Mesendoderm (in vitro differentiated cells): ENCODE results near the gene LELP1.
"Not testable (repeated sequence)": the region's sequence is repeated elsewhere in the genome, so short reads cannot be mapped to it uniquely, and the experiment has no call there.

Experiments
- DNase-seq: peaks from one replicate; pipeline ENCODE4 v3.0.0; 2013
- H2AK5ac ChIP-seq: 2 replicates; pipeline ENCODE4 v1.6.1; 2013; ENCODE audit warnings: low read length, inconsistent platforms
- H2BK120ac ChIP-seq: 2 replicates; pipeline ENCODE4 v1.6.1; 2013; ENCODE audit warnings: low read depth, mild to moderate bottlenecking, low read length, moderate library complexity, mixed read lengths
- H2BK15ac ChIP-seq: replicated peaks from 2 replicates; pipeline ENCODE4 v1.6.1; 2013; ENCODE audit warnings: low read depth, mild to moderate bottlenecking, moderate library complexity
- H2BK5ac ChIP-seq: 2 replicates; pipeline ENCODE4 v1.6.1; 2013; ENCODE audit warnings: low read length, inconsistent platforms
- H3K18ac ChIP-seq: 2 replicates; pipeline ENCODE4 v1.6.1; 2013; ENCODE audit warnings: mild to moderate bottlenecking, low read length, mixed read lengths
- H3K23ac ChIP-seq: one replicate; pipeline ENCODE4 v1.6.1; 2013; ENCODE audit warnings: low read length
- H3K27ac ChIP-seq: 2 replicates; pipeline ENCODE4 v1.5.1; 2013; ENCODE audit warnings: low read depth, mild to moderate bottlenecking, inconsistent platforms, low read length, moderate library complexity
- H3K27me3 ChIP-seq: 2 replicates; pipeline ENCODE4 v1.6.1; 2013; ENCODE audit warnings: low read length, control low read depth, mild to moderate bottlenecking, inconsistent platforms; ENCODE audit not compliant: insufficient read depth, poor library complexity
- H3K36me3 ChIP-seq: 2 replicates; pipeline ENCODE4 v1.6.1; 2013; ENCODE audit warnings: low read length, inconsistent platforms; ENCODE audit not compliant: control insufficient read depth, insufficient read depth
- H3K4ac ChIP-seq: one replicate; pipeline ENCODE4 v1.6.1; 2013; ENCODE audit warnings: low read depth, mild to moderate bottlenecking, low read length, moderate library complexity
- H3K4me1 ChIP-seq: 2 replicates; pipeline ENCODE4 v1.6.1; 2013; ENCODE audit warnings: low read depth, low read length, inconsistent platforms; ENCODE audit not compliant: control insufficient read depth
- H3K4me2 ChIP-seq: 2 replicates; pipeline ENCODE4 v1.6.1; 2013; ENCODE audit warnings: low read length
- H3K4me3 ChIP-seq: 2 replicates; pipeline ENCODE4 v1.5.1; 2013; ENCODE audit warnings: mild to moderate bottlenecking, low read length
- H3K56ac ChIP-seq: one replicate; pipeline ENCODE4 v1.6.1; 2013; ENCODE audit warnings: low read length
- H3K79me1 ChIP-seq: 2 replicates; pipeline ENCODE4 v1.6.1; 2013; ENCODE audit warnings: low read length, inconsistent platforms
- H3K79me2 ChIP-seq: 2 replicates; pipeline ENCODE4 v1.6.1; 2013; ENCODE audit warnings: mild to moderate bottlenecking, low read length; ENCODE audit not compliant: control insufficient read depth, insufficient read depth
- H3K9ac ChIP-seq: 2 replicates; pipeline ENCODE4 v1.6.1; 2013; ENCODE audit warnings: low read length, inconsistent platforms
- H4K5ac ChIP-seq: one replicate; pipeline ENCODE4 v1.6.1; 2013; ENCODE audit warnings: low read length
- H4K8ac ChIP-seq: one replicate; pipeline ENCODE4 v1.6.1; 2013; ENCODE audit warnings: low read depth, mild to moderate bottlenecking, control low read depth, low read length, moderate library complexity
- WGBS: extraction: QIAGEN DNeasy Blood & Tissue Kit; methylation state at CpG from one replicate; pipeline ENCODE4 v1.1.7; 2013; ENCODE audit warnings: low lambda C conversion rate, missing lambda C conversion rate; ENCODE audit not compliant: insufficient coverage; ENCODE audit errors: extremely low coverage; 5-methylcytosine and 5-hydroxymethylcytosine counted together

LELP1 gene

DNA sequence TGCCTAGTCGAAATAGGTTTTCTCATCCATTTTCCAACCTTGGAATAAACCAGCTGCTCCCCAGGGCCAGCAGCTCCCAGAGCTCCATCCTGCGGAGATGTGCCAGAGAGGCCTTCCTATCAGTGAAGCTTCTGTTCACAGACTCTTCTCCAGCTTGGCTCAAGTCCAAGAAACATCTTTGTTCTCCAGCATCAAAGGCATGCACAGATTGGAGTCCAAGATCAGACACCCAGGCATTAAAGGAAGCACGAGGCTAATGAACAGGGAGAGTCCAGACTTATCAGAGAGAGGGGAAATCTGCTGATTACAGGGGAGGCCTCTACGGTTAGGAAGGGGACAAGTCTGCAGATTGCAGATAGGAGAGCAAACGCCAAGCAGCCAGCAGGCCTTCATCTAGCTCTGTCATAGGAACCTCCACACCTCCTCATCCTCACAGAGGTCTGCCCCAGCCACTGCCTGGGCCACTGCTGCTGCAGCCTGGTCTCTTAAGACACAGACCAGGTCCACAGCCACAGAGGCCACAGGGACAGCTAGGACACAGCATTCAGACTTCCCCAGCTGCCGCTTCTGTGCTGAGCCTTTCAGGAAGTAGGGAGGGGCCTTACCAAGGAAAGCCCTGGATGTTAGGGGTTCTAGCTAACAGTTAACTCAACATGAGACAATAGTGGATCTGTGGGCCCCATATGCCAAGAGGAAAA is 17.5 kb downstream of the LELP1 start:
- Histone ChIP-seq H4K5ac (no peak overlapping the region), H3K79me2 (no peaks in the 10 kb centered on the region), H3K23ac (no peak overlapping the region), H3K56ac (no peak overlapping the region), H3K4me3 (no peak overlapping the region), H3K4me2 (no peak overlapping the region), H2AK5ac (no peak overlapping the region), H3K18ac (no peak overlapping the region), H3K36me3 (no peaks in the 10 kb centered on the region), H2BK15ac (no peak overlapping the region), H3K27me3 (no peaks in the 10 kb centered on the region), H3K79me1 (no peaks in the 10 kb centered on the region), H2BK120ac (no peak overlapping the region), H3K4ac (no peak overlapping the region), H2BK5ac (no peak overlapping the region), H3K27ac (no peak overlapping the region), H4K8ac (no peak overlapping the region), H3K4me1 (no peaks in the 10 kb centered on the region), H3K9ac (no peak overlapping the region)
- DNase-seq, result peak; percentile 19
- no CpG with 5 or more reads among the region's 6 CpGs for WGBS

DNA sequence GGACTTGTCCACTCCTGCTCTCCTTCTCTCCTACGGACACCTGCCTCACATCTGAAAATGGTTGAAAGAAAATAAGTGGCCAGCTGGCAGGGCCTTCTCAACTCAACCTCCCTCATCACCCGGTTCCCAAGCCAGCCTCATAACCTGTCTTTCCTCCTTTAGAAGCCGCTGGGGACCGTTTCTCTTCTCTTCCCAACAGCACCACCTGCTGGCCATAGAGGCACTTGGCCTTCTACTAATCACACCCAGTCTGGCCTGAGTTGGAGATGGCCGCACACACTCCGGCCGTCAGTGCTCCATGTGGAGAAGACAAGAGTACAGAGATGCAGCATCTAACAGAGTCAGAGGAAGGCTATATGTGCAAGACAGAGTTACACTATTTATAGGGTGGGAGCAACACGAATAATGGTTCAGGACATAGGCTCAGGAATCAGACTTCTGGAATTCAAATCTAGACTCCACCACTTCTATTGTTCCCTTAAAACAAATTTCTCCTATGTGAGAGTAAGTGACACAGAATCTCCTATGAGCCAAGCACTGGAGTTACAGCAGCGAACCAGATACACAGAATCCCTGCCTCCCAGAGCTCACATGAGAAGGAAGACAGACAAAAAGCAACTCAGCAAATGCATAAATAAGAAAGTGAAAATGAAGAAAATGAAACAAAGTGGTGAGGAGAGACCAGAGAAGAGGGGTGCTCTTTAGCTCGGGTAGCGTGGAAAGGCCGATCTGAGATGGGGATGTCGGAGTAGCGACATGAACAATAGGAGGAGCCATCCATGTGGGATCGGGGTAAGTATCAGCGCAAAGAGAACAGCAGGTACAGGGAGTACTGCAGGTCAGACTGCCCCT is 20.0 kb downstream of the LELP1 start:
- H3K79me1 ChIP-seq, H3K4me3 ChIP-seq, H3K18ac ChIP-seq, H3K79me2 ChIP-seq, H2BK15ac ChIP-seq, H3K4ac ChIP-seq, H4K5ac ChIP-seq, H3K56ac ChIP-seq, H3K4me2 ChIP-seq, H3K4me1 ChIP-seq, H3K27me3 ChIP-seq, H2BK120ac ChIP-seq, H3K9ac ChIP-seq, H3K23ac ChIP-seq, H2AK5ac ChIP-seq, H3K27ac ChIP-seq, H2BK5ac ChIP-seq, H4K8ac ChIP-seq, H3K36me3 ChIP-seq: not testable (repeated sequence)
- peak; percentile 71 for DNase-seq
- WGBS, result no CpG with 5 or more reads among the region's 16 CpGs

DNA sequence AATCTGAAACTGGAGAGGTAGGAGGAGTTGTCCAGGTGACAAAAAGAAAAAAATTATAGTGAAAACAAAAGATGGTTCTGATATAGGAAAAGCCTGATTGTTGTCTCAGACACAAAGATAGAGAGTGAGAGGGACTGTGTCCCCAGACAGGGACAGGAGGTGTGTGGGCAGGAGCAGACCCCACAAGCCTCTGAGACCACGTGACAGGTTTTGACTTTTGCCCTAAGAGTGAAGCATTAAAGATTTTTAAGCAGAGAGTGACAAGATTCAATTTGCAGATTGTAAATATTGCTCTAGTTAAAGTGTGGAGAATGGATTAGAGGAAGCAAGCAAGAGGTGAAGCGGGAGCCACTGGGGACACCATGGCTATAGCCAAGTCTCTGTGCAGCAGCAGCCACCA is 24.6 kb downstream of the LELP1 start:
- Histone ChIP-seq H4K5ac (no peak overlapping the region), H4K8ac (no peak overlapping the region), H3K23ac (no peak overlapping the region), H3K27me3 (no peaks in the 10 kb centered on the region), H3K4me1 (no peaks in the 10 kb centered on the region), H3K9ac (no peak overlapping the region), H2BK15ac (no peak overlapping the region), H3K56ac (no peak overlapping the region), H2AK5ac (no peak overlapping the region), H3K4ac (no peak overlapping the region), H3K18ac (no peak overlapping the region), H3K36me3 (no peaks in the 10 kb centered on the region), H3K27ac (no peak overlapping the region), H2BK5ac (no peak overlapping the region), H3K79me2 (no peaks in the 10 kb centered on the region), H2BK120ac (no peak overlapping the region), H3K4me3 (no peak overlapping the region), H3K79me1 (no peaks in the 10 kb centered on the region), H3K4me2 (no peak overlapping the region)
- no peak for DNase-seq
- WGBS, result no CpG with 5 or more reads among the region's 2 CpGs

DNA sequence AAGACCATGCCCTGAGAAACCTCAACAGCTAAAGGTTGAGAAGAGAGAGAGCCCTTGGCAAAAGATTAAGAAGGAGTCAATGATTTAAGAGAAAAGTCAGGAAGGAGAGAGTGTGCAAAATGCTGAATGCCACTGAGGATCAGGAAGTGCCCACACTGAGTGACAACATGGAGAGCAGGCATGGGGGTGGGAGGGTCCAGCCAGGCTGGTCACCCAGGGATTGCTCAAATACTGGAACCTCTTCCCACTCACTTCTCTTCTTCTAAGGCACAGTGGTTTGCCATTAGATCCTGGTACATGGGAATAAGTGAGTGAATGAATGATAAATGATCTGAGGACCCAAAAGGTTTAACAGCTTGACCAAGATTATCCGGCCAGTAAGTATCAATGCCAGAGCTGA is 25.3 kb downstream of the LELP1 start:
- no peak overlapping the region for H3K4me2 ChIP-seq
- no peak overlapping the region for H3K4ac ChIP-seq
- H2BK5ac ChIP-seq, result no peak overlapping the region
- no peak overlapping the region for H2AK5ac ChIP-seq
- H3K9ac ChIP-seq, result no peak overlapping the region
- H3K27me3 ChIP-seq, result no peaks in the 10 kb centered on the region
- no peak overlapping the region for H2BK120ac ChIP-seq
- no peaks in the 10 kb centered on the region for H3K36me3 ChIP-seq
- no peak overlapping the region for H3K4me3 ChIP-seq
- no peak overlapping the region for H3K27ac ChIP-seq
- no peaks in the 10 kb centered on the region for H3K79me2 ChIP-seq
- no peak for DNase-seq
- no peak overlapping the region for H2BK15ac ChIP-seq
- H3K23ac ChIP-seq, result no peak overlapping the region
- H3K18ac ChIP-seq, result no peak overlapping the region
- no peaks in the 10 kb centered on the region for H3K4me1 ChIP-seq
- H4K5ac ChIP-seq, result no peak overlapping the region
- H3K56ac ChIP-seq, result no peak overlapping the region
- H4K8ac ChIP-seq, result no peak overlapping the region
- H3K79me1 ChIP-seq, result no peaks in the 10 kb centered on the region
- WGBS, result no CpG with 5 or more reads among the region's 1 CpG

DNA sequence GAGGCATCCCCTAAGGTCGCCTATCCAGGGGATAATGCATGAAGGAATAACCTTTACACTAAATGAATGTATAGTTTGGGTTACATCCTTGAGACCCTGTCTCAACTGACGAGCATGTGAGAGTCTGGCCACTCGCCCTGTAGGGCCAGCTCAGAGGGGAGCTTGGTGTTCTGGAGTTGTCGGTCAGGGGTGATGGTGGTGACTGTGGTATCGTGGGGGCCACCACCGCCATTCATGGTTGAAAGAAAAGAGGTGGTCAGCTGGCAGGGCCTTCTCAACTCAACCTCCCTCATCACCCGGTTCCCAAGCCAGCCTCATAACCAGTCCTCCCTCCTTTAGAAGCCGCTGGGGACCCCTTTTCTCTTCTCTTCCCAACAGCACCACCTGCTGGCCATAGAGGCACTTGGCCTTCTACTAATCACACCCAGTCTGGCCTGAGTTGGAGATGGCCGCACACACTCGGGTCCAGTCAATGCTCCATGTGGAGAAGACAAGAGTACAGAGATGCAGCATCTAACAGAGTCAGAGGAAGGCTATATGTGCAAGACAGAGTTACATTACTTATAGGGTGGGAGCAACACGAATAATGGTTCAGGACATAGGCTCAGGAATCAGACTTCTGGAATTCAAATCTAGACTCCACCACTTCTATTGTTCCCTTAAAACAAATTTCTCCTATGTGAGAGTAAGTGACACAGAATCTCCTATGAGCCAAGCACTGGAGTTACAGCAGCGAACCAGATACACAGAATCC is 26.0 kb downstream of the LELP1 start:
- H3K79me1 ChIP-seq, H3K4me1 ChIP-seq, H4K5ac ChIP-seq, H3K27ac ChIP-seq, H3K79me2 ChIP-seq, H3K27me3 ChIP-seq, H3K56ac ChIP-seq, H3K4ac ChIP-seq, H2BK15ac ChIP-seq, H3K23ac ChIP-seq, H2BK120ac ChIP-seq, H3K18ac ChIP-seq, H2BK5ac ChIP-seq, H2AK5ac ChIP-seq, H3K36me3 ChIP-seq, H3K9ac ChIP-seq, H3K4me3 ChIP-seq, H4K8ac ChIP-seq, H3K4me2 ChIP-seq: not testable (repeated sequence)
- DNase-seq, result peak; percentile 56
- WGBS, result no CpG with 5 or more reads among the region's 12 CpGs
